Hepatocyte (in vitro differentiated cells): Measurements from ENCODE around the gene DAAM2. TPM values are rescaled to one million over a fixed set of nuclear protein-coding genes. Genes with fewer than 3 reads are reported as not detected.

Experiments used
- DNase-seq: peaks from one replicate; pipeline ENCODE4 v3.0.0-alpha.2; 2016; ENCODE audit warnings: low spot score
- H2AFZ ChIP-seq: fragments of 200-600 bp; sonication (generic); 2 replicates; pipeline ENCODE4 v1.6.0; 2016; ENCODE audit warnings: antibody characterized with exemption, mild to moderate bottlenecking
- H3K27ac ChIP-seq: fragments of 200-600 bp; sonication (generic); 2 replicates; pipeline ENCODE4 v1.5.1; 2016; ENCODE audit warnings: mild to moderate bottlenecking
- H3K27me3 ChIP-seq: fragments of 200-600 bp; sonication (generic); 2 replicates; pipeline ENCODE4 v1.6.1; 2016
- H3K36me3 ChIP-seq: fragments of 200-600 bp; sonication (generic); replicated peaks from 2 replicates; pipeline ENCODE4 v1.5.1; 2016; ENCODE audit warnings: low read depth; ENCODE audit not compliant: insufficient read depth
- H3K4me1 ChIP-seq: fragments of 200-600 bp; sonication (generic); 2 replicates; pipeline ENCODE4 v1.5.1; 2016; ENCODE audit warnings: mild to moderate bottlenecking, moderate library complexity; ENCODE audit not compliant: insufficient read depth
- H3K4me2 ChIP-seq: fragments of 200-600 bp; sonication (generic); 2 replicates; pipeline ENCODE4 v1.6.0; 2016
- H3K4me3 ChIP-seq: fragments of 200-600 bp; sonication (generic); 2 replicates; pipeline ENCODE4 v1.5.1; 2016; ENCODE audit warnings: mild to moderate bottlenecking
- H3K79me2 ChIP-seq: fragments of 200-600 bp; sonication (generic); 2 replicates; pipeline ENCODE4 v1.6.0; 2017; ENCODE audit warnings: mild to moderate bottlenecking
- H3K9me2 ChIP-seq: fragments of 200-600 bp; sonication (generic); replicated peaks from 2 replicates; pipeline ENCODE4 v1.6.0; 2017; ENCODE audit warnings: mild to moderate bottlenecking; ENCODE audit not compliant: insufficient read depth
- H3K9me3 ChIP-seq: fragments of 200-600 bp; sonication (generic); 2 replicates; pipeline ENCODE4 v1.5.1; 2016; ENCODE audit warnings: low read depth, mild to moderate bottlenecking
- H4K20me1 ChIP-seq: fragments of 200-600 bp; sonication (generic); 2 replicates; pipeline ENCODE4 v1.6.0; 2016; ENCODE audit warnings: mild to moderate bottlenecking; ENCODE audit not compliant: insufficient read depth, poor library complexity, severe bottlenecking
- EZH2 ChIP-seq: fragments of 200-600 bp; sonication (generic); IDR thresholded peaks from 2 replicates; pipeline ENCODE4 v1.6.1; 2016; ENCODE audit warnings: antibody characterized with exemption, mild to moderate bottlenecking, borderline replicate concordance
- EZH2phosphoT487 ChIP-seq: fragments of 200-600 bp; sonication (generic); IDR thresholded peaks from one replicate; pipeline ENCODE4 v1.6.1; 2018; ENCODE audit warnings: antibody characterized with exemption, mild to moderate bottlenecking, low read depth, moderate library complexity; ENCODE audit not compliant: unreplicated experiment, severe bottlenecking
- WGBS: methylation state at CpG from one replicate; pipeline ENCODE4 v1.1.6; 2016; ENCODE audit warnings: low lambda C conversion rate; ENCODE audit errors: missing lambda C conversion rate; 5-methylcytosine and 5-hydroxymethylcytosine counted together
- polyA plus RNA-seq: library from polyadenylated mRNA; unstranded; fragments of >200 nt; fragmentation: Nextera tagmentation; extraction: Ambion mirVana; gene quantifications from 2 replicates; pipeline ENCODE4 v1.2.1, GENCODE V29; 2016
- total RNA-seq: library from RNA; depleted of rRNA; stranded (reverse); fragments of >200 nt; gene quantifications from 2 replicates; pipeline ENCODE4 v1.2.3, GENCODE V29; 2014
- TF ChIP-seq, protein P1 (sequence below): fragments of 200-600 bp; sonication (generic); IDR thresholded peaks from 2 replicates; pipeline ENCODE4 v1.5.1; 2016; ENCODE audit warnings: antibody characterized with exemption, mild to moderate bottlenecking; ENCODE audit not compliant: poor library complexity

DAAM2 gene
- total and polyA plus RNA-seq, 2 experiments from 2014 or later, result 11.7 to 15.1 TPM

DNA sequence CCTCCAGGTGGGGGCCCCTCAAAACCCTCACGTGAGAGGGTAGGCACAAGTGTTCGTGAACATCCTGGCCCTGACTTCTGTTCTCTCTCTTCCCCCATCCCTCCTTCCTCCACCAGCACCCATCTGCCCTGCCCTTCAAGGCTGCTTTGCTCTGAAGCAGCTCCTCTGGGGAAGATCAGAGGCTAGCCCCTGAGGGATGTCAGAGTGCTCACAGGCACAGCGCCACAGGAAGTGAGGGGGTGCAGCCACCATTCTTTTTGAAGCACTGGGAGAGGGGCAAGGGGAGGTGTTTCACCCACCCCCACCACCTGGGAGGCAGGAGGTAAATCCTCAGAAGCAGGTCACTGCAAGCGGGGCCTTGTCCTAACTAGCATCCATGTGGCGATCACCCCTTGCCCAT, 130.6 kb downstream of the DAAM2 start:
- no peaks in the 10 kb centered on the region for H3K9me2 ChIP-seq
- no peak overlapping the region for H2AFZ ChIP-seq
- no peaks in the 10 kb centered on the region for H4K20me1 ChIP-seq
- H3K27me3 ChIP-seq, result no peaks in the 10 kb centered on the region
- TF ChIP-seq EZH2phosphoT487 (no peak), EZH2 (no peak)
- TF ChIP-seq, protein P1, sequence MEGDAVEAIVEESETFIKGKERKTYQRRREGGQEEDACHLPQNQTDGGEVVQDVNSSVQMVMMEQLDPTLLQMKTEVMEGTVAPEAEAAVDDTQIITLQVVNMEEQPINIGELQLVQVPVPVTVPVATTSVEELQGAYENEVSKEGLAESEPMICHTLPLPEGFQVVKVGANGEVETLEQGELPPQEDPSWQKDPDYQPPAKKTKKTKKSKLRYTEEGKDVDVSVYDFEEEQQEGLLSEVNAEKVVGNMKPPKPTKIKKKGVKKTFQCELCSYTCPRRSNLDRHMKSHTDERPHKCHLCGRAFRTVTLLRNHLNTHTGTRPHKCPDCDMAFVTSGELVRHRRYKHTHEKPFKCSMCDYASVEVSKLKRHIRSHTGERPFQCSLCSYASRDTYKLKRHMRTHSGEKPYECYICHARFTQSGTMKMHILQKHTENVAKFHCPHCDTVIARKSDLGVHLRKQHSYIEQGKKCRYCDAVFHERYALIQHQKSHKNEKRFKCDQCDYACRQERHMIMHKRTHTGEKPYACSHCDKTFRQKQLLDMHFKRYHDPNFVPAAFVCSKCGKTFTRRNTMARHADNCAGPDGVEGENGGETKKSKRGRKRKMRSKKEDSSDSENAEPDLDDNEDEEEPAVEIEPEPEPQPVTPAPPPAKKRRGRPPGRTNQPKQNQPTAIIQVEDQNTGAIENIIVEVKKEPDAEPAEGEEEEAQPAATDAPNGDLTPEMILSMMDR, result no peak
- H3K79me2 ChIP-seq, result no peaks in the 10 kb centered on the region
- H3K36me3 ChIP-seq, result no peaks in the 10 kb centered on the region
- H3K4me2 ChIP-seq, result no peak overlapping the region
- peaks cover 19% of the 10 kb centered on the region for H3K4me1 ChIP-seq
- H3K9me3 ChIP-seq, result no peaks in the 10 kb centered on the region
- H3K27ac ChIP-seq, result no peak overlapping the region
- no peak for DNase-seq
- whole genome bisulfite sequencing, result 94% methylated on average over 5 of the region's 5 CpGs
- H3K4me3 ChIP-seq, result no peak overlapping the region

DNA sequence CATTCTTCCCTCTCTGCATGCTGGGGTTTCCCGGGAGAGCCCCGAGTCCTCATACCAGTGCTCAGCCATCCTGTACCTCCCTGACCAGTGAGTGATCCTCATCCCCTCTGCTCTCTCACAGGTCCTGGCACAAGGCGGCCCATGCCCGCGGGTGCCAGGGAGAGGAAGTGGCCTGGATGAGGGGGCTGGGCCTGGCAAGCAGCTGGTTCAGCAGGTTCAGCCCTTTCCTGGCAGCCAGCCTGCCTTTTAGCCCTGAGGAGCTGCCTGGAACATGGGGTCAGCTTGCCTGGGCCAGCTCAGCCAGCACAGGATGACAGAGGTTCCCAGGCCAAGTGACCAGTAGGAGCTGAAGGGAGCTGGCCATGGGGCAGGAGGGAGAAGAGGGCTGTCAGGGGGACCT, 131.2 kb downstream of the DAAM2 start:
- H3K27ac ChIP-seq, result no peak overlapping the region
- no peaks in the 10 kb centered on the region for H3K9me2 ChIP-seq
- no peaks in the 10 kb centered on the region for H3K9me3 ChIP-seq
- H3K4me3 ChIP-seq, result no peak overlapping the region
- H3K79me2 ChIP-seq, result no peaks in the 10 kb centered on the region
- WGBS, result 97% methylated on average over 5 of the region's 5 CpGs
- no peaks in the 10 kb centered on the region for H4K20me1 ChIP-seq
- peaks cover 14% of the 10 kb centered on the region for H3K4me1 ChIP-seq
- H2AFZ ChIP-seq, result no peak overlapping the region
- DNase-seq, result no peak
- no peak for TF ChIP-seq EZH2phosphoT487
- no peak overlapping the region for H3K4me2 ChIP-seq
- no peaks in the 10 kb centered on the region for H3K36me3 ChIP-seq
- H3K27me3 ChIP-seq, result no peaks in the 10 kb centered on the region

DNA sequence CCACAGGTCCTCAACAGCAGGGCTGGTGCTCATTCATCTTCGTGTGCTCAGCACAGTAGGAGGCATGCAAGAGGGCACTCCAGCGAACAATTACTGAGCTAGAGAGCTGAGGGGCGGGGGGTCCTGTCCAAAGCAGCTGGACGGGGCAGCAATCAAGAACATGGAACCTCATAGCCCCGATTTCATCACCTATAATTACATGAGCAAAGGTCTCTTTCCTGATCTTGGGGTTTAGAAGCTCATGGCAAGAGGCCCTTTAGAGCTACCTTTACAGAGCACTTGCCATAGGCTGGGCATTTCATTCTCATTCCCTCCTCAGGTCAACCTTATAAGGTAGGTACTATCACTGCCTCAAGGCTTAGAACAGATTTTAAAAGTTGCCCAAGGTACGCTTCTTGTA, 131.7 kb downstream of the DAAM2 start:
- no peak overlapping the region for H3K4me3 ChIP-seq
- H4K20me1 ChIP-seq, result no peaks in the 10 kb centered on the region
- TF ChIP-seq EZH2 (no peak), EZH2phosphoT487 (no peak)
- TF ChIP-seq, protein P1, result no peak
- H3K36me3 ChIP-seq, result no peaks in the 10 kb centered on the region
- DNase-seq, result no peak
- H3K9me3 ChIP-seq, result no peaks in the 10 kb centered on the region
- WGBS, result 72% methylated on average over 6 of the region's 6 CpGs
- H3K9me2 ChIP-seq, result no peaks in the 10 kb centered on the region
- H3K27me3 ChIP-seq, result no peaks in the 10 kb centered on the region
- peaks cover 9% of the 10 kb centered on the region for H3K4me1 ChIP-seq
- H2AFZ ChIP-seq, result no peak overlapping the region
- no peak overlapping the region for H3K27ac ChIP-seq
- no peaks in the 10 kb centered on the region for H3K79me2 ChIP-seq
- H3K4me2 ChIP-seq, result no peak overlapping the region

DNA sequence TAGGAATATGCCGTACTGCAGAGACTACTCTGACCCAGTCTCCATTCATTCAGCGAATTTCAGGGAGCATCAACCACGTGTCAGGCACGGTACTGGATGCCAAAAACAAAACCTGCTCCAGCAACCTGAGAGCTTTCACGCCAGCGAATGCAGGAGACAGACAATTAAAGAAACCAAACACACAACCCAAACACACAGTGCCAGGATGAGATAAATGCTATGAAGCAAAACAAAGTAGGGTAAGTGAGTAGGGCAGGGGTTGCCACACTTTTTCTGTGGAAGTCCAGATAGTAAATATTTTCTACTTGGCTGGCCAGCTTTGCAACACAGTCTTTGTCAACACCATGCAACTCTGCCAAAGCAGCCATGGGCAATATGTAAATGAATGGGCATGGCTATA, 132.1 kb downstream of the DAAM2 start:
- 86% methylated on average over 6 of the region's 6 CpGs for WGBS
- no peaks in the 10 kb centered on the region for H3K36me3 ChIP-seq
- no peaks in the 10 kb centered on the region for H3K27me3 ChIP-seq
- no peaks in the 10 kb centered on the region for H3K9me3 ChIP-seq
- H3K4me3 ChIP-seq, result no peak overlapping the region
- no peak overlapping the region for H3K4me2 ChIP-seq
- no peak overlapping the region for H2AFZ ChIP-seq
- H3K9me2 ChIP-seq, result no peaks in the 10 kb centered on the region
- TF ChIP-seq, protein P1, result no peak
- no peak for TF ChIP-seq EZH2phosphoT487
- TF ChIP-seq EZH2, result no peak
- DNase-seq, result no peak
- no peaks in the 10 kb centered on the region for H4K20me1 ChIP-seq
- H3K79me2 ChIP-seq, result no peaks in the 10 kb centered on the region
- no peak overlapping the region for H3K27ac ChIP-seq
- H3K4me1 ChIP-seq, result peaks cover 9% of the 10 kb centered on the region
